ENCODE measurements around the gene PLA2G12B.
"Not testable (repeated sequence)": the region's sequence is repeated elsewhere in the genome, so short reads cannot be mapped to it uniquely, and the experiment has no call there.

PLA2G12B gene

GRCh38 chr10:72927485-72927884 is 27.1 kb downstream of the PLA2G12B start:
- H3K27me3 ChIP-seq (ENCODE audit: insufficient read depth, low read length): peaks cover 5% of the 10 kb centered on the region
- no peaks in the 10 kb centered on the region for H3K9me3 ChIP-seq (ENCODE audit: low read length)
- H2AFZ ChIP-seq (ENCODE audit: low read depth, low read length): no peak overlapping the region
- no peak overlapping the region for H3K4me3 ChIP-seq (ENCODE audit: low read length)
- H3K36me3 ChIP-seq (ENCODE audit: insufficient read depth, low read length): no peaks in the 10 kb centered on the region
- peaks cover 4% of the 10 kb centered on the region for H3K4me1 ChIP-seq (ENCODE audit: insufficient read depth, low read length)

- Histone ChIP-seq H3K27me3 (ENCODE audit: insufficient read depth, low read length) (peaks cover 5% of the 10 kb centered on the region), H3K4me1 (ENCODE audit: insufficient read depth, low read length) (no peaks in the 10 kb centered on the region), H3K4me3 (ENCODE audit: low read length) (no peak overlapping the region), H3K9me3 (ENCODE audit: low read length) (peaks cover 3% of the 10 kb centered on the region), H2AFZ (ENCODE audit: low read depth, low read length) (no peak overlapping the region), H3K36me3 (ENCODE audit: insufficient read depth, low read length) (no peaks in the 10 kb centered on the region)
Measured at GRCh38 chr10:72925951-72926465, 28.6 kb downstream of the PLA2G12B start.

- no peak overlapping the region for H3K4me3 ChIP-seq (ENCODE audit: low read length)
- peaks cover 2% of the 10 kb centered on the region for H3K27me3 ChIP-seq (ENCODE audit: insufficient read depth, low read length)
- no peaks in the 10 kb centered on the region for H3K4me1 ChIP-seq (ENCODE audit: insufficient read depth, low read length)
Measured at GRCh38 chr10:72924351-72924750, 30.3 kb downstream of the PLA2G12B start.

GRCh38 chr10:72921147-72921683 is 33.4 kb downstream of the PLA2G12B start:
- H3K4me3 ChIP-seq (ENCODE audit: low read length); H3K9me3 ChIP-seq (ENCODE audit: low read length); H3K4me1 ChIP-seq (ENCODE audit: insufficient read depth, low read length); H3K36me3 ChIP-seq (ENCODE audit: insufficient read depth, low read length); H3K27me3 ChIP-seq (ENCODE audit: insufficient read depth, low read length); H2AFZ ChIP-seq (ENCODE audit: low read depth, low read length): not testable (repeated sequence)

More at GRCh38 chr10:72924351-72924750, 30.3 kb downstream of the PLA2G12B start:
- H3K9me3 ChIP-seq (ENCODE audit: low read length): peaks cover 4% of the 10 kb centered on the region
- no peak overlapping the region for H2AFZ ChIP-seq (ENCODE audit: low read depth, low read length)
- no peaks in the 10 kb centered on the region for H3K36me3 ChIP-seq (ENCODE audit: insufficient read depth, low read length)

GRCh38 chr10:72918352-72918751 is 36.3 kb downstream of the PLA2G12B start:
- H3K9me3 ChIP-seq (ENCODE audit: low read length): peaks cover 7% of the 10 kb centered on the region
- H3K27me3 ChIP-seq (ENCODE audit: insufficient read depth, low read length): no peaks in the 10 kb centered on the region
- H2AFZ ChIP-seq (ENCODE audit: low read depth, low read length): no peak overlapping the region
- no peaks in the 10 kb centered on the region for H3K36me3 ChIP-seq (ENCODE audit: insufficient read depth, low read length)
- no peaks in the 10 kb centered on the region for H3K4me1 ChIP-seq (ENCODE audit: insufficient read depth, low read length)
- H3K4me3 ChIP-seq (ENCODE audit: low read length): no peak overlapping the region

GRCh38 chr10:72917803-72918332 is 36.7 kb downstream of the PLA2G12B start:
- not testable (repeated sequence) for H3K4me1 ChIP-seq (ENCODE audit: insufficient read depth, low read length); H3K36me3 ChIP-seq (ENCODE audit: insufficient read depth, low read length); H3K27me3 ChIP-seq (ENCODE audit: insufficient read depth, low read length); H3K9me3 ChIP-seq (ENCODE audit: low read length); H3K4me3 ChIP-seq (ENCODE audit: low read length); H2AFZ ChIP-seq (ENCODE audit: low read depth, low read length)

GRCh38 chr10:72917201-72917600 is 37.4 kb downstream of the PLA2G12B start:
- H3K27me3 ChIP-seq (ENCODE audit: insufficient read depth, low read length); H3K4me3 ChIP-seq (ENCODE audit: low read length); H3K4me1 ChIP-seq (ENCODE audit: insufficient read depth, low read length); H3K36me3 ChIP-seq (ENCODE audit: insufficient read depth, low read length); H3K9me3 ChIP-seq (ENCODE audit: low read length); H2AFZ ChIP-seq (ENCODE audit: low read depth, low read length): not testable (repeated sequence)

GRCh38 chr10:72913287-72913686 is 41.3 kb downstream of the PLA2G12B start:
- no peaks in the 10 kb centered on the region for H3K4me1 ChIP-seq (ENCODE audit: insufficient read depth, low read length)
- no peaks in the 10 kb centered on the region for H3K36me3 ChIP-seq (ENCODE audit: insufficient read depth, low read length)
- H3K27me3 ChIP-seq (ENCODE audit: insufficient read depth, low read length): no peaks in the 10 kb centered on the region
- no peak overlapping the region for H3K4me3 ChIP-seq (ENCODE audit: low read length)
- no peak overlapping the region for H2AFZ ChIP-seq (ENCODE audit: low read depth, low read length)
- H3K9me3 ChIP-seq (ENCODE audit: low read length): no peaks in the 10 kb centered on the region

- H3K4me3 ChIP-seq (ENCODE audit: low read length): no peak overlapping the region
- no peak overlapping the region for H2AFZ ChIP-seq (ENCODE audit: low read depth, low read length)
- H3K27me3 ChIP-seq (ENCODE audit: insufficient read depth, low read length): no peaks in the 10 kb centered on the region
- H3K4me1 ChIP-seq (ENCODE audit: insufficient read depth, low read length): no peaks in the 10 kb centered on the region
- H3K9me3 ChIP-seq (ENCODE audit: low read length): no peaks in the 10 kb centered on the region
- H3K36me3 ChIP-seq (ENCODE audit: insufficient read depth, low read length): no peaks in the 10 kb centered on the region
Measured at GRCh38 chr10:72912736-72913135, 41.9 kb downstream of the PLA2G12B start.

GRCh38 chr10:72911758-72912157 is 42.8 kb downstream of the PLA2G12B start:
- Histone ChIP-seq H3K9me3 (ENCODE audit: low read length) (no peaks in the 10 kb centered on the region), H3K36me3 (ENCODE audit: insufficient read depth, low read length) (no peaks in the 10 kb centered on the region), H2AFZ (ENCODE audit: low read depth, low read length) (no peak overlapping the region), H3K27me3 (ENCODE audit: insufficient read depth, low read length) (no peaks in the 10 kb centered on the region), H3K4me1 (ENCODE audit: insufficient read depth, low read length) (no peaks in the 10 kb centered on the region), H3K4me3 (ENCODE audit: low read length) (no peak overlapping the region)

GRCh38 chr10:72910705-72911104 is 43.9 kb downstream of the PLA2G12B start:
- Histone ChIP-seq H3K4me1 (ENCODE audit: insufficient read depth, low read length) (no peaks in the 10 kb centered on the region), H3K4me3 (ENCODE audit: low read length) (no peak overlapping the region), H3K36me3 (ENCODE audit: insufficient read depth, low read length) (no peaks in the 10 kb centered on the region), H3K27me3 (ENCODE audit: insufficient read depth, low read length) (no peaks in the 10 kb centered on the region), H3K9me3 (ENCODE audit: low read length) (no peaks in the 10 kb centered on the region), H2AFZ (ENCODE audit: low read depth, low read length) (no peak overlapping the region)

GRCh38 chr10:72906446-72906845 is 48.2 kb downstream of the PLA2G12B start:
- Histone ChIP-seq H3K4me3 (ENCODE audit: low read length) (no peak overlapping the region), H3K27me3 (ENCODE audit: insufficient read depth, low read length) (no peaks in the 10 kb centered on the region), H3K4me1 (ENCODE audit: insufficient read depth, low read length) (no peaks in the 10 kb centered on the region), H3K36me3 (ENCODE audit: insufficient read depth, low read length) (no peaks in the 10 kb centered on the region), H2AFZ (ENCODE audit: low read depth, low read length) (no peak overlapping the region), H3K9me3 (ENCODE audit: low read length) (no peaks in the 10 kb centered on the region)

GRCh38 chr10:72904806-72905205 is 49.8 kb downstream of the PLA2G12B start:
- no peaks in the 10 kb centered on the region for H3K27me3 ChIP-seq (ENCODE audit: insufficient read depth, low read length)
- no peaks in the 10 kb centered on the region for H3K36me3 ChIP-seq (ENCODE audit: insufficient read depth, low read length)
- H3K4me3 ChIP-seq (ENCODE audit: low read length): no peak overlapping the region
- no peak overlapping the region for H2AFZ ChIP-seq (ENCODE audit: low read depth, low read length)
- H3K9me3 ChIP-seq (ENCODE audit: low read length): no peaks in the 10 kb centered on the region
- H3K4me1 ChIP-seq (ENCODE audit: insufficient read depth, low read length): no peaks in the 10 kb centered on the region

GRCh38 chr10:72903941-72904446 is 50.6 kb downstream of the PLA2G12B start:
- H3K9me3 ChIP-seq (ENCODE audit: low read length); H3K36me3 ChIP-seq (ENCODE audit: insufficient read depth, low read length); H3K4me3 ChIP-seq (ENCODE audit: low read length); H3K27me3 ChIP-seq (ENCODE audit: insufficient read depth, low read length); H2AFZ ChIP-seq (ENCODE audit: low read depth, low read length); H3K4me1 ChIP-seq (ENCODE audit: insufficient read depth, low read length): not testable (repeated sequence)
